ENCODE measurements around the gene PIGBOS1.
"Not testable (repeated sequence)": the region's sequence is repeated elsewhere in the genome, so short reads cannot be mapped to it uniquely, and the experiment has no call there.

The PIGBOS1 gene

GRCh38 chr15:55297315-55297714, 21.6 kb downstream of the PIGBOS1 start:
- DNase-seq (ENCODE audit: low spot score) (no peak), FAIRE-seq (no peak)

GRCh38 chr15:55290528-55291057, 28.3 kb downstream of the PIGBOS1 start:
- peak; percentile 75 for DNase-seq (ENCODE audit: low spot score)
- no peak for FAIRE-seq

- peak; percentile 69 for DNase-seq (ENCODE audit: low spot score)
Observed at GRCh38 chr15:55289746-55290527, 29.0 kb downstream of the PIGBOS1 start, which contains the start of gene RAB27A. RAB27A (minus strand) TSS chr15:55289813; CDS start chr15:55234934, 54,879 bp downstream.

GRCh38 chr15:55289011-55289745, 29.7 kb downstream of the PIGBOS1 start:
- no peak for FAIRE-seq
- DNase-seq (ENCODE audit: low spot score), result peak; percentile 20

More at GRCh38 chr15:55289746-55290527, 29.0 kb downstream of the PIGBOS1 start, which contains the start of gene RAB27A:
- no peak for FAIRE-seq

- DNase-seq (ENCODE audit: low spot score) (no peak), FAIRE-seq (no peak)
Observed at GRCh38 chr15:55288006-55288717, 30.8 kb downstream of the PIGBOS1 start.

- not testable (repeated sequence) for FAIRE-seq; DNase-seq (ENCODE audit: low spot score)
Observed at GRCh38 chr15:55286442-55287189, 32.3 kb downstream of the PIGBOS1 start.

- FAIRE-seq (no peak), DNase-seq (ENCODE audit: low spot score) (no peak)
Observed at GRCh38 chr15:55284426-55284825, 34.5 kb downstream of the PIGBOS1 start.

GRCh38 chr15:55283379-55284147, 35.4 kb downstream of the PIGBOS1 start:
- DNase-seq (ENCODE audit: low spot score) (no peak), FAIRE-seq (no peak)

GRCh38 chr15:55282284-55282833, 36.6 kb downstream of the PIGBOS1 start:
- FAIRE-seq (no peak), DNase-seq (ENCODE audit: low spot score) (peak; percentile 14)

GRCh38 chr15:55281517-55282228, 37.2 kb downstream of the PIGBOS1 start:
- DNase-seq (ENCODE audit: low spot score), result no peak
- no peak for FAIRE-seq

GRCh38 chr15:55280589-55280988, 38.3 kb downstream of the PIGBOS1 start:
- DNase-seq (ENCODE audit: low spot score); FAIRE-seq: not testable (repeated sequence)

GRCh38 chr15:55279746-55280351, 39.1 kb downstream of the PIGBOS1 start:
- FAIRE-seq (no peak), DNase-seq (ENCODE audit: low spot score) (peak; percentile 54)

GRCh38 chr15:55279100-55279745, 39.7 kb downstream of the PIGBOS1 start:
- no peak for DNase-seq (ENCODE audit: low spot score)
- no peak for FAIRE-seq

- no peak for DNase-seq (ENCODE audit: low spot score)
- no peak for FAIRE-seq
Observed at GRCh38 chr15:55277715-55278114, 41.2 kb downstream of the PIGBOS1 start.

- FAIRE-seq (no peak), DNase-seq (ENCODE audit: low spot score) (no peak)
Observed at GRCh38 chr15:55277116-55277564, 41.8 kb downstream of the PIGBOS1 start.

- DNase-seq (ENCODE audit: low spot score), result no peak
- FAIRE-seq, result no peak
Observed at GRCh38 chr15:55276324-55276723, 42.6 kb downstream of the PIGBOS1 start.

GRCh38 chr15:55270291-55270690, 48.6 kb downstream of the PIGBOS1 start:
- FAIRE-seq, result no peak
- no peak for DNase-seq (ENCODE audit: low spot score)

GRCh38 chr15:55268176-55268695, 50.7 kb downstream of the PIGBOS1 start:
- DNase-seq (ENCODE audit: low spot score) (no peak), FAIRE-seq (no peak)
